K562 (cell line): ENCODE results near the gene IFI30. TPM values are rescaled to one million over a fixed set of nuclear protein-coding genes. Genes with fewer than 3 reads are reported as not detected.

Source experiments
- BCL6 ChIP-seq: fragments of 250-450 bp; sonication (Bioruptor Pico); IDR thresholded peaks from 2 replicates; pipeline ENCODE4 v1.4.0; 2020
- CBX5 ChIP-seq: IDR thresholded peaks from 2 replicates; pipeline ENCODE4 v1.6.1; 2014; ENCODE audit warnings: low read depth, borderline replicate concordance
- CBX8 ChIP-seq: fragments of 200-600 bp; sonication (generic); IDR thresholded peaks from 2 replicates; pipeline ENCODE4 v1.6.1; 2012; ENCODE audit warnings: borderline replicate concordance, mixed run types, low read depth, mild to moderate bottlenecking, moderate library complexity, mixed read lengths, low read length, control low read depth, inconsistent platforms; ENCODE audit not compliant: poor library complexity, severe bottlenecking; ENCODE audit errors: extremely low read depth
- CREB3 ChIP-seq: fragments of 450-650 bp; conservative IDR thresholded peaks from 2 replicates; pipeline ENCODE4 v1.6.1; 2016; ENCODE audit warnings: missing genetic modification characterization, low read depth, mild to moderate bottlenecking, missing compliant biosample characterization, moderate library complexity
- FOXM1 ChIP-seq, 2 experiments: fragments of 450-650 bp in 1 of 2; sonication (generic) in 1 of 2; formaldehyde crosslinking in 1 of 2; IDR thresholded peaks; 2 replicates each; pipeline versions ENCODE4 v1.6.1 to v1.9.0; 2017 to 2022; ENCODE audit warnings: low read depth in 2 of 2, mild to moderate bottlenecking in 2 of 2, missing genetic modification reagents in 1 of 2, moderate library complexity in 1 of 2
- GABPB1 ChIP-seq: sonication (generic); formaldehyde crosslinking; IDR thresholded peaks from 2 replicates; pipeline ENCODE4 v1.8.0; 2022; ENCODE audit warnings: mild to moderate bottlenecking, missing genetic modification reagents
- HDAC1 ChIP-seq, 2 experiments: fragments of 450-650 bp; IDR thresholded peaks; 2 replicates each; pipeline ENCODE4 v1.6.1; 2016 to 2017; ENCODE audit warnings: inconsistent platforms in 1 of 2, mild to moderate bottlenecking in 1 of 2, moderate library complexity in 1 of 2
- POLR2A ChIP-seq: fragments of 450-650 bp; conservative IDR thresholded peaks from 2 replicates; pipeline ENCODE4 v1.6.1; 2016
- RREB1 ChIP-seq: fragments of 250-450 bp; sonication (Bioruptor Pico); IDR thresholded peaks from 2 replicates; pipeline ENCODE4 v1.4.0; 2020
- TAF1 ChIP-seq: IDR thresholded peaks from 2 replicates; pipeline ENCODE4 v1.6.1; 2011; ENCODE audit warnings: mild to moderate bottlenecking, low read length, moderate library complexity; ENCODE audit not compliant: insufficient read depth, control insufficient read depth, severe bottlenecking; ENCODE audit errors: extremely low read depth
- THAP7 ChIP-seq: fragments of 250-450 bp; sonication (Bioruptor Pico); IDR thresholded peaks from 2 replicates; pipeline ENCODE4 v1.5.0; 2021
- ZNF609 ChIP-seq: sonication (generic); formaldehyde crosslinking; IDR thresholded peaks from 2 replicates; pipeline ENCODE4 v1.8.1; 2023; ENCODE audit warnings: missing genetic modification reagents, mild to moderate bottlenecking, borderline replicate concordance
- polyA plus RNA-seq, 8 experiments: library from polyadenylated mRNA; depleted of rRNA in 4 of 8; stranded (reverse) in 5 of 8; unstranded in 3 of 8; fragments of >200 nt; fragmentation: Nextera tagmentation in 2 of 8; fragmentation: Illumina TruSeq in 1 of 8; extraction: Ambion mirVana in 2 of 8; extraction: Trizol in 1 of 8; gene quantifications; 2 replicates each; pipeline versions ENCODE4 v1.2.1 to v1.2.3, GENCODE V29; 2011 to 2014; ENCODE audit warnings: inconsistent platforms in 1 of 8, missing spikeins in 1 of 8
- total RNA-seq, 7 experiments: library from RNA; depleted of rRNA in 6 of 7; stranded (reverse); fragments of >200 nt in 6 of 7; fragmentation: Illumina TruSeq in 2 of 7; extraction: Trizol in 2 of 7; gene quantifications; 2 replicates each; pipeline versions ENCODE4 v1.2.1 to v1.2.3, GENCODE V29; 2011 to 2021; ENCODE audit warnings: low replicate concordance in 1 of 7

The IFI30 gene
- total and polyA plus RNA-seq, 9 of the 15 experiments (the other 6 are each of a cell fraction or from before 2014, with no cell fraction given) = 63.7 to 430 (median 109) TPM

GRCh38 chr19:18204394-18205199, 31.0 kb downstream of the IFI30 start (continued):
- no peak for TF ChIP-seq ZNF609
- TF ChIP-seq GABPB1 = peak; percentile 14; the same call in 1 of the 2 replicates
- TF ChIP-seq BCL6 (CRISPR knock-in tag) = no peak
- TF ChIP-seq POLR2A = peak; percentile 53; the same call in 1 of the 2 replicates
- no peak for TF ChIP-seq CBX5
- TF ChIP-seq RREB1 = no peak
- TF ChIP-seq CREB3 (tag) = no peak
- TF ChIP-seq FOXM1 (IDR thresholded peaks at IDR 0.05; ENCODE audit: low read depth) = no peak
- no peak for TF ChIP-seq FOXM1 (CRISPR knock-in tag; IDR thresholded peaks at IDR 0.05; ENCODE audit: low read depth)
- TF ChIP-seq TAF1 = peak; percentile 53
- TF ChIP-seq HDAC1 (IDR thresholded peaks at IDR 0.05) = 0 out of 4 replicates have a peak, but pooled peaks of 1 of the 2 experiments have one; percentile 24
- TF ChIP-seq CBX8 = no peak
- TF ChIP-seq THAP7 (CRISPR knock-in tag) = no peak
